Activated CD4-positive, alpha-beta memory T cell treated with anti-CD3 and anti-CD28 coated beads, Interleukin-2, amount 10 ng/mL, durations not matched to agents 7 days and 5 days (primary cell): ENCODE measurements around the gene MINDY4B. TPM values are rescaled to one million over a fixed set of nuclear protein-coding genes. Genes with fewer than 3 reads are reported as not detected.

ENCODE experiments used
- CTCF ChIA-PET: fragments of 350-600 bp; sonication (Branson Sonifier 250); formaldehyde crosslinking; loops from one replicate; lab custom pipeline; 2021; ENCODE audit warnings: antibody characterized with exemption, inconsistent platforms; lab: Charles Lee
- POLR2A ChIA-PET: fragments of 350-600 bp; sonication (Branson Sonifier 250); formaldehyde crosslinking; loops from one replicate; lab custom pipeline; 2021; ENCODE audit warnings: antibody characterized with exemption; lab: Charles Lee
- DNase-seq: peaks from one replicate; pipeline ENCODE4 v3.0.0-alpha.2; 2020
- H3K27ac Mint-ChIP-seq: one replicate; pipeline ENCODE4 v1.8.0; 2021; ENCODE audit warnings: mild to moderate bottlenecking, mixed read lengths
- H3K27me3 Mint-ChIP-seq: one replicate; pipeline ENCODE4 v1.8.0; 2021; ENCODE audit warnings: mixed read lengths
- H3K36me3 Mint-ChIP-seq: one replicate; pipeline ENCODE4 v1.8.0; 2021; ENCODE audit warnings: low read depth, mixed read lengths
- H3K4me1 Mint-ChIP-seq: one replicate; pipeline ENCODE4 v1.8.0; 2021; ENCODE audit warnings: mixed read lengths
- H3K4me3 Mint-ChIP-seq: one replicate; pipeline ENCODE4 v1.8.0; 2021; ENCODE audit warnings: mild to moderate bottlenecking, mixed read lengths
- H3K9me3 Mint-ChIP-seq: one replicate; pipeline ENCODE4 v1.8.0; 2021; ENCODE audit warnings: mixed read lengths
- total RNA-seq, 2 experiments: library from RNA; stranded (reverse); gene quantifications; one replicate each; pipeline ENCODE4 v1.2.3, GENCODE V29; 2021

Gene MINDY4B
- total RNA-seq, 2 experiments from 2014 or later, result not detected

- no peak for DNase-seq
- H3K9me3 Mint-ChIP-seq, result no peaks in the 10 kb centered on the region
- no peaks in the 10 kb centered on the region for H3K4me1 Mint-ChIP-seq
- ChIA-PET POLR2A (no interaction called here), CTCF (no interaction called here)
- H3K4me3 Mint-ChIP-seq, result no peak overlapping the region
- H3K36me3 Mint-ChIP-seq, result no peaks in the 10 kb centered on the region
- peaks cover 19% of the 10 kb centered on the region for H3K27me3 Mint-ChIP-seq
- no peak overlapping the region for H3K27ac Mint-ChIP-seq
Observed at GRCh38 chr3:150920236-150920635, 15.0 kb upstream of the MINDY4B start.

- Mint-ChIP-seq H3K27ac (no peak overlapping the region), H3K36me3 (no peaks in the 10 kb centered on the region), H3K4me1 (no peaks in the 10 kb centered on the region), H3K9me3 (no peaks in the 10 kb centered on the region), H3K4me3 (no peak overlapping the region), H3K27me3 (peaks cover 20% of the 10 kb centered on the region)
- ChIA-PET POLR2A (no interaction called here), CTCF (no interaction called here)
- DNase-seq, result no peak
Observed at GRCh38 chr3:150917951-150918350, 12.7 kb upstream of the MINDY4B start.

GRCh38 chr3:150913133-150913922 lies 8.1 kb upstream of the MINDY4B start:
- Mint-ChIP-seq H3K36me3 (no peaks in the 10 kb centered on the region), H3K4me1 (peaks cover 2% of the 10 kb centered on the region), H3K27me3 (peaks cover 23% of the 10 kb centered on the region), H3K4me3 (no peak overlapping the region), H3K27ac (no peak overlapping the region), H3K9me3 (no peaks in the 10 kb centered on the region)
- ChIA-PET POLR2A (no interaction called here), CTCF (no interaction called here)
- DNase-seq, result no peak

DNA sequence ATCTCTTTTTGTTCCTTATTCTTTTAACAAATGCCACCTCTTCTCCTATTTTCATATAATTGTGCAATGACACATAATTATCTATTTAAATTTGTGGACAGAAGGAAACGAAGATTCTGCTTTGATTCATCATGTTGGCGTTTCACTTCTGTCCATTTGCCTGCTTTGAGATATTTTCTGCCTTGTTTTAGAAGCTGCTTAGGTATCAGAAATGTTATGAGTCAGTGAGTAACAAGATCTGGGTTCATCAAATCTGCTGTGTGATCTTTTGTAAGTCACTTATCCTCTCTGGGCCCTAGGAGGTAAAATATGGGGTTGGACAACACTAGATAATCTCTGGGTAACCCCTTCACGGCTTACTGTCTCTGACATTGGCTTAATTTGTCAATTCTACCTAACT lies 7.3 kb upstream of the MINDY4B start:
- H3K36me3 Mint-ChIP-seq, result no peaks in the 10 kb centered on the region
- H3K4me1 Mint-ChIP-seq, result peaks cover 2% of the 10 kb centered on the region
- DNase-seq, result no peak
- no peaks in the 10 kb centered on the region for H3K9me3 Mint-ChIP-seq
- no peak overlapping the region for H3K27ac Mint-ChIP-seq
- CTCF ChIA-PET, result no interaction called here
- H3K4me3 Mint-ChIP-seq, result no peak overlapping the region
- POLR2A ChIA-PET, result no interaction called here
- H3K27me3 Mint-ChIP-seq, result peaks cover 31% of the 10 kb centered on the region

DNA sequence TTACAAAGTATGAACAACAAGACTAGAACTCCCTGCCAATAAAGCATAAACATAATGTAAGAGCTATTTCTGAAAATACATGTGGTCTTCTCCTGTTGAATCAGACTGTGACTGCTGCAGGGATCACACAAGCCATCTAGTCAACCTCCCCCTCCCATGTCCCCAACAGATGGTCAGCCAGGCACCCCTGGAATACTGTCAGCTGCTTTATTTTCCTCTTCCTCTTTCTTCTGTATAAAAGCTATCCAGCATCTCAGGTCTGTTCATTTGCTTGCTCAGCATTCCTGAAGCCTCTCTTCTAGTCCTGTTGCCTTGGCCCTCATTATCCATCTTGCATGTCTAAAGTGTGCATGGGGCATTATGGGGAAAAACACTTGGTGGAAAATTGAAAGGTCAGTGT lies 6.5 kb upstream of the MINDY4B start:
- Mint-ChIP-seq H3K27ac (no peak overlapping the region), H3K9me3 (no peaks in the 10 kb centered on the region), H3K36me3 (no peaks in the 10 kb centered on the region), H3K4me1 (peaks cover 2% of the 10 kb centered on the region), H3K4me3 (no peak overlapping the region), H3K27me3 (peaks cover 36% of the 10 kb centered on the region)
- ChIA-PET CTCF (no interaction called here), POLR2A (no interaction called here)
- no peak for DNase-seq

GRCh38 chr3:150906461-150906860 lies 1.2 kb upstream of the MINDY4B start:
- Mint-ChIP-seq H3K4me3 (no peak overlapping the region), H3K36me3 (no peaks in the 10 kb centered on the region), H3K9me3 (no peaks in the 10 kb centered on the region), H3K27me3 (peaks cover 53% of the 10 kb centered on the region), H3K4me1 (no peaks in the 10 kb centered on the region), H3K27ac (no peak overlapping the region)
- ChIA-PET CTCF (no interaction called here), POLR2A (no interaction called here)
- no peak for DNase-seq

DNA sequence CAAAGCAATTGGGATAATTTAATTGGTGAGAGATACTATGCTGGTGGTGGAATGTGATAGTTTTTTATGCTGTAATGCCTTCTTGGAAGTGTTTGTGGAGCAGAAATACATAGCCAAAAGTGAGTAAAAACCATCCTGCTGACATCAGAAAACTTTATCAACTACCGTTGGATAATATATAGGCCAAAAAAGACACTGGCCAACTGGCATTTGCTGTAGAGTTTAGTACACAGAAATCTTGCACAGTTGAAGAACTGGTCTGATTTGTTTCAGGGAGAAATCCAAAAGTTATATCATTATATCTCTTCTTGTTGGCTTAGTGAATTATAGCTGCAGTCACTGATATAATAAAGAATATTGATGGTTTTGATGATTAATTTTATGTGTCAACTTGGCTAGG lies 507 bp upstream of the MINDY4B start:
- POLR2A ChIA-PET, result no interaction called here
- DNase-seq, result no peak

DNA sequence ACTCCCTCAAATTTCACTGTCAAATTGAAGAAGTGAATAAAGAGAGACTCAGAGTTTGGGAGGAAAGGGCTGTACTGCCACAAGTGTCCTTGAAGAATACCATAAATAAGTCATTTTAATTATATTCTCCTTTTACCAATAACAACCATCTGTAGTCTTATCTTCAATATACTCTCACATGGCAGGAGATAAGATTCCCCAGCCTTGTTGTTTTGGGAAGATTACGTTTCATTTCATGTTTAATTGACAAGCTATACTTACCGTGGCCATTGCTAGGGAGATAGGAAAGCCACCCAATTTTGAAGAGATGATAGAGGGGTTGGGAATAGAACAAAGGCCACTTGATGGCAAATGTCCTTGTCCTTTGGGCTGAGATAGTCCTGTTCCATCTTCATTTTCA lies 2.3 kb downstream of the MINDY4B start:
- Mint-ChIP-seq H3K36me3 (no peaks in the 10 kb centered on the region), H3K27me3 (peaks cover 42% of the 10 kb centered on the region), H3K27ac (no peak overlapping the region), H3K4me3 (no peak overlapping the region), H3K4me1 (no peaks in the 10 kb centered on the region), H3K9me3 (no peaks in the 10 kb centered on the region)
- POLR2A ChIA-PET, result no interaction called here
- no peak for DNase-seq
- CTCF ChIA-PET, result no interaction called here

More for the DNA sequence above, 507 bp upstream of the MINDY4B start:
- H3K4me3 Mint-ChIP-seq, result no peak overlapping the region
- H3K27ac Mint-ChIP-seq, result no peak overlapping the region
- H3K9me3 Mint-ChIP-seq, result no peaks in the 10 kb centered on the region
- CTCF ChIA-PET, result no interaction called here
- peaks cover 50% of the 10 kb centered on the region for H3K27me3 Mint-ChIP-seq
- no peaks in the 10 kb centered on the region for H3K4me1 Mint-ChIP-seq
- H3K36me3 Mint-ChIP-seq, result no peaks in the 10 kb centered on the region

DNA sequence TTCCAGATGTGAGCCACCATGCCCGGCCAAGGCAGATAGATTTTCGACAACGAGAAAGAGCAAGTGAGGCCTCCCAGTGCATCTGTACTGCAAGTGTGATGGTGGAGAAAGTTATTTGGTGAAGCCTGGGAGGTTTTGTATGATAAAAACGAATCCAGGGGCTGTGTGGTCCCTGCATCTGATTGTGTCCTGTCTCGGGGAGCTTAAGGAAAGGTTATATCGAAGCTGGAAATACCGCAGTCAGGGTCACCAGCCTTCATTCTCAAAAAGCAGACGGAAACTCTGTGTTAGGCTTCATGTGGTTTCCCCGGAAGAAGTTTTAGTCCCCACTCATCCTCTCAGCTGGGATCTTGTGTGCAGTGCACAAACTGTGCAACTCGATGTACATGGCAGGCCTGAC lies 3.4 kb downstream of the MINDY4B start:
- no peaks in the 10 kb centered on the region for H3K36me3 Mint-ChIP-seq
- H3K27ac Mint-ChIP-seq, result no peak overlapping the region
- CTCF ChIA-PET, result no interaction called here
- peaks cover 34% of the 10 kb centered on the region for H3K27me3 Mint-ChIP-seq
- H3K9me3 Mint-ChIP-seq, result no peaks in the 10 kb centered on the region
- DNase-seq, result no peak
- no peak overlapping the region for H3K4me3 Mint-ChIP-seq
- POLR2A ChIA-PET, result no interaction called here
- H3K4me1 Mint-ChIP-seq, result no peaks in the 10 kb centered on the region

DNA sequence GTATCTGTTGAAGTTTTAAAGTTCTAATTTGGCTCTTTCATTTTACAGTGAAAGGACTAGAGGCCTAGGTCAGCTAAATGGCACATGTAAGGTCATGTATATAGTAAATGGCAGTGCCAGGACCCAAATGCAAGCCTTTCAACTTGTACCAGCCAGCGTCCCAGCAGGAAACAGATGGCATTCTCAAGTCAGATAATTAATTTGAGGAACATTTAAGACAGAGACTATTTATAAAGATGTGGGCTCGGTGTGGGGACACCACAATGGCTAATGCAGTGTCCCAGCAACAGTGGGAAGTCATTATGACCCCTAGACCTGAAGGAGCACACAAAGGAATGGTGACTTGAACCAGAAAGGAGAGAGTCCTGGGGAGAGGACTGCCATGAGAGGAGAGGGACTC lies 6.1 kb downstream of the MINDY4B start:
- ChIA-PET POLR2A (no interaction called here), CTCF (interaction anchor here (1.4 kb wide), 1 partner anchor 8 kb away, joined by 4 read pairs; no protein-coding TSS in a partner anchor)
- H3K4me3 Mint-ChIP-seq, result no peak overlapping the region
- H3K27ac Mint-ChIP-seq, result no peak overlapping the region
- peaks cover 25% of the 10 kb centered on the region for H3K27me3 Mint-ChIP-seq
- no peak for DNase-seq
- H3K9me3 Mint-ChIP-seq, result no peaks in the 10 kb centered on the region
- H3K36me3 Mint-ChIP-seq, result no peaks in the 10 kb centered on the region
- H3K4me1 Mint-ChIP-seq, result no peaks in the 10 kb centered on the region

DNA sequence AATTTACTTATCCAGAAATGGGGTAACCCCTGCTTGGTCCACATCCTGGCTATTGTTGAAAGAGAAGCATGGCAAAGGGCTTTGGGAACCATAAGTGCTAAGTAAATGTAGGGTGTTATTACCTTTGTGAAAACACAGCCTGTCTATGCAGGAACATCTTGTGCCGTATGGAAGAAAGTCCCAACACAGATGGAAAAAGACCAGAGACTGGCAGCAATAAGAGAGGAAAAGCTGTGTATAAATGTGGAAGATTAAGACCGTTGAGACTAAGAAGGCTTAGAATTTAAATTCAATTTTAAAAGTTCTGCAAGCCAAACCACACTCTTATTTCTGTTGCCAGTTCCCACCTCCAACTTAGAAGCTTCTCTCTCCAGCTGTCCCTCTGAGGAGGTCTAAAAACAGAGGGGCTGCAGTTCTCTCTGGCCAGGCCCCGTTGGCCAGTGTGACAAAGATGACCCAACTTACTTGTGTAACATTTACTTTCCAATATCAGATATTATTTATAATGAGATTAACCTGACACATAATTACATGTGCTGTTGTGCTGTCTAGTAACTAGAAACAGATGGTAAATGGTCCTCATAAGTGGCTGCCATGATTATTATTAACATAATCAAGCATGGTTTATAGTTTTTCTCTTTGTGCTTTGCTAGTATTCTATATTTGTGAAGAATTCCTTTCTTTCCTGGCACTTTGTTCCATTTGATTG lies 7.0 kb downstream of the MINDY4B start:
- CTCF ChIA-PET, result no interaction called here
- no peaks in the 10 kb centered on the region for H3K4me1 Mint-ChIP-seq

DNA sequence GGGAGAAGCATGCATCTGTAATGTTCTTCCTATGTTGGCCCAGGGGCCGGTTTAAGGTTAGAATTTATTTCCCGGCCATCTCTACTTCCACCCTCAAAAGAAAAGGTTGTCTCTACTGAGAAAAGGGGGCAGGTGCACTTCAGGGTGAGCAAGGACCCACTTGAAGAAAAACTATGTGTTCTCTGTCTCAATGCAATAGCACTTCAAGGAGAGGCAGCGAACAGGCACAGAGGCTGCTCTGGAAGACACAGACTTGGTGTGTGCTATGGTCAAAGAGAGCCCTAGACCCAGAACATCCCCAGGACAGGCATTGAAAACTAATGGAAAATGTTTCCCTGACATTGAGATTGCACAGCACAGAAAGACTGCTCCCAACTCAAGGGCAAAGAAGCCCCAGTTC lies 7.6 kb downstream of the MINDY4B start:
- Mint-ChIP-seq H3K27ac (no peak overlapping the region), H3K9me3 (no peaks in the 10 kb centered on the region), H3K36me3 (no peaks in the 10 kb centered on the region), H3K4me1 (no peaks in the 10 kb centered on the region), H3K4me3 (no peak overlapping the region), H3K27me3 (peaks cover 13% of the 10 kb centered on the region)
- CTCF ChIA-PET, result no interaction called here
- no peak for DNase-seq
- POLR2A ChIA-PET, result no interaction called here

More for the DNA sequence above, 7.0 kb downstream of the MINDY4B start:
- POLR2A ChIA-PET, result no interaction called here
- Mint-ChIP-seq H3K4me3 (no peak overlapping the region), H3K27ac (no peak overlapping the region), H3K9me3 (no peaks in the 10 kb centered on the region), H3K36me3 (no peaks in the 10 kb centered on the region), H3K27me3 (peaks cover 19% of the 10 kb centered on the region)
- DNase-seq, result no peak

GRCh38 chr3:150890831-150891230 lies 14.4 kb downstream of the MINDY4B start:
- no peak for DNase-seq
- Mint-ChIP-seq H3K4me1 (no peaks in the 10 kb centered on the region), H3K27ac (no peak overlapping the region), H3K36me3 (no peaks in the 10 kb centered on the region), H3K27me3 (peaks cover 17% of the 10 kb centered on the region), H3K9me3 (no peaks in the 10 kb centered on the region), H3K4me3 (no peak overlapping the region)
- CTCF ChIA-PET, result interaction anchor here (0.8 to 1.3 kb wide), 2 partner anchors 9 to 363 kb away, joined by 3 to 4 read pairs; no protein-coding TSS in a partner anchor
- POLR2A ChIA-PET, result no interaction called here
